HG03064 (cell line): ENCODE results near the gene SMYD3.

Experiments
- ATAC-seq: cut with Tn5 transposase; IDR thresholded peaks from one replicate; pipeline ENCODE4 v1.9.1; 2021; ENCODE audit warnings: low read depth; ENCODE audit not compliant: unreplicated experiment

SMYD3 gene

DNA sequence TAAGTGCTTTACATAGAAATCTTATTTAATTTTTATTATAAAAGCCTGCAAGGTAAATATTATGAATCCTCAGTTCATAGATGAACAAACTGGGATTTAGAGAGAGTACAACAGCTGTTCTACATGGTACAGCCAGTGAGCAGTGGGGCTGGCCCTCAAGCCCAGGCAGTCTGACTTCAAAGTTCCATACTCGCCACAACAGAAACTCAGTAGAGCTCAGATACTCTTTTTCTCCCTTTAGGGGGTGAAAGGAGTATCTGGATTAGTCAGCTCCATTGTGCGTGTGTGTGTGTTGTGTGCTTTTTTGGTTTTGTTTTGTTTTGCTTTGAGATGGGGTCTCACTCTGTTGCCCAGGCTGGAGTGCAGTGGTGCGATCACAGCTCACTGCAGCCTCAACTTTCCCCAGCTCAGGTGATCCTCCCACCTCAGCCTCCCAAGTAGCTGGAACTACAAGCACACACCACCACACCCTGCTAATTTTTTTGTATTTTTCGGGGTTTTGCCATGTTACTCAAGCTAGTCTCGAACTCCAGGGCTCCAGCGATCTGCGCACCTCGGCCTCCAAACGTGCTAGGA lies 378.5 kb downstream of the SMYD3 start:
- ATAC-seq = peak; percentile 81

DNA sequence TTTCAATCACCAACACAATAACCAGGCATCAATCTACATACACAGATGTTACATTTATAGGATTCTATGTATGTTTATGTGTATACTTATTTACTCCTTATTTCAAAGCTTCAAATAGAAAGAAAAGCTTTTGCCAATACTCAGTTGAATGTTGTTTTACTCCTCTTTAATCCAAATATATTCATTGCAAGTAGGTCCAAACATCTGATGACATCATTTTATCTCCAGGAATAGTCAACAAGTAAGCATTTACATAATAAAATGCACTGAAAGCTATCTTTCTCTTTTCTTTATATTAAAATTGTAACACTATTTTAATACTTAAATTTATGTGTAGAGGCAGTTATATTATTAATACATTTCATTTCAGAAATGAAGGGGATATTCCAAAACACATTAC lies 380.5 kb downstream of the SMYD3 start:
- ATAC-seq = no peak

DNA sequence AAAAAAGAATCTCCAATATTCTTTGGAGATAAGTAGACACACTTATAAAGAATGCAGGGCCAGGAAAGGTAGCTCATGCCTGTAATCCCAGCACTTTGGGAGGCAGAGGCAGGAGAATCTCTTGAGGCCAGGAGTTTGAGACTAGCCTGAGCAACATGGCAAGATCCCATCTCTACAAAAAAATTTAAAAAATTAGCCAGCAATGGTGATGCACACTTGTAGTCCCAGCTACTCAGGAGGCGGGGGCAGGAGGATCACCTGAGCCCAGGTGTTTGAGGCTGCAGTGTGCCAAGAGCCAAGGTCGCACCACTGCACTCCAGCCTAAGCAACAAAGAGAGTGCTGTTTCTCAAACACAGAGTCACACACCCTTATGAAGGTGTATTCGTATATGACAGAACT lies 385.0 kb downstream of the SMYD3 start:
- no peak for ATAC-seq

DNA sequence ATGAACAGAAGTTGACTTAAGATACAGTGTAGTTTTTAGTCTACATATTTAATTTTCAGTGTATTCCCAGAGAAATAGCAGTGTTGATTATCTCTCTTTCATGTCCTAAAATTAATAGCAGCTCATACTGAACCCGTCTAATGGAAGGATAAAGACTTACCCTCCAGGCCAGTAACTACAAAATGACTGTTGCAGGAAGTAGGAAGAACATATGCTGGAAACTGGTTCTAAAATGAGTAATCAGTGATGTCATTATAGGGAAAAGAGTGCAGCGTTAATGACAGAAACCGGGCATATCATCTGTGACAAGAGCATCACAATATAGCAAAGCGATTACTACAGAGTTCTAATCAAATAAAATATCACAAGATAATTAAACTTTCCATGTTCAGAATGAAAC lies 385.5 kb downstream of the SMYD3 start:
- ATAC-seq = no peak

DNA sequence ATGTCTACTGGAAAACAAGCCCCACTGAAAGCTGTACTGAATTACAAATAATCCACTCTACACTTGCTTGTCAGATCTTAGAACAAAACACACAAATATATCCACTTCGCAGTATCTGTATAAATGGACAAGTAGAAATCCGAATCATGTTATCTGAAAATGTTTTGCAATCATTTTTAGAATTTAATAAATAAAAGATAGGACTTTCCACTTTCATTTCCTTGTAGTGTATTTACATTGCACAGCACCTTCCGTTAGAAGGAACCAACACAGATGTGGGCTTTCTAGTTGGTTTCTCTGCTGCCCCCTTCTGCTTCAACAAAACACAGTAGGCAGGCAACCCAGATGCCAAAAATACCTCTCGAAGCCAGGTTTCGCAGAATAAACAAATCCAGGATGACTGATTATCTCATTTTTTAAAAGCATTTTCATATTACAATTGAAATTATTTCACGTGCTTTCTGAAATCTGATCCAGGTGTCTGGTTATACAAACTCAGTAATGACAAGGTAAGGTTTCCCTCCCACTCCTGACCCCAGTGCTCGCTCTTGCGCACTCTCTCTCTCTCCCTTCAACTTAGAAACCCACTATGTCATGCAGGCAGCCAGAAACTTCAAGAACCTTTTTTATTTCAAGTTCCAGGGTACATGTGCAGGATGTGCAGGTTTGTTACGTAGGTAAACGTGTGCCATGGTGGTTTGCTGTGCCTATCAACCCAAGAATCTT lies 389.9 kb downstream of the SMYD3 start:
- peak; percentile 81 for ATAC-seq

DNA sequence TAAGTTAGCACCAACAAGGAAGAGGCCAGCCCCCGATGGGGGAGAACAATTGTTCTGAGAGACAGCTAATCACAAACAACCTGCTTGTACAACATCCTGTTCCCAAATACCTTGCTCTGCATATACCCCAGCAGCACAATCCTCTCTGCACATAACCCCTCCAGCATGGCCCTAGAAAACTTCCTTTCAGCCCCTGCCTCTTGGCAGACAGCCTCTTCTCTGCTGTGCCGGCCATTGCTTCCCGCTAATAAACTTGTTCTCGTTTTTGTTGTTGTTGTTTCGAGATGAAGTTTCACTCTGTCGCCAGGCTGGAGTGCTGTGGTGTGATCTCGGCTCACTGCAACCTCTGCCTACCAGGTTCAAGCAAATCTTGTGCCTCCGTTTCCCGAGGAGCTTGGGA lies 392.7 kb downstream of the SMYD3 start:
- ATAC-seq = no peak

DNA sequence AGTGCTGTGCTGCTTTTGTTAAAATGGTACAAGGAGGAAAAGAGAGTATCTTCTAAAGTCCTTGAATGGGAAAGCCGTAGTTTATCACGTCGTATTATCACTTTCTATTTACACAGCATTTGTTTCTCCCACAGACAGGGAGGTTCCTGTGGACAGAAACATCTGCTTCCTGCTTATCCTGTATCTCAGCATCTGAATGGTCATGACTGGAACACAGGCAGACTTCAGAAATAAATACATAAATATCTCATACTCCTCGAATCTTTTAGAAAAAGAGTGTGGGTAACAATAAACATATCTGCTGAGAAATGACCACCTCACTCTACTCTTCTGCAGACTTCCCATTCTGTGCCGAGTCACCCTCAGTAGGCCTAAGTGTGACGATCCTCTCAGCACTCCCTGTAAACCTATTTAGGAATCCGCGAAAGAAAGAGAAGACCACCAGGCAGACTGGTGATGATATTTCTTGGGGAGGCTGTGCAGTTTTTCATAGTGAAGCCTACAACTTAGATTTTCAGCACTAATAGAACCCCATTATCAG lies 393.5 kb downstream of the SMYD3 start:
- ATAC-seq = no peak

DNA sequence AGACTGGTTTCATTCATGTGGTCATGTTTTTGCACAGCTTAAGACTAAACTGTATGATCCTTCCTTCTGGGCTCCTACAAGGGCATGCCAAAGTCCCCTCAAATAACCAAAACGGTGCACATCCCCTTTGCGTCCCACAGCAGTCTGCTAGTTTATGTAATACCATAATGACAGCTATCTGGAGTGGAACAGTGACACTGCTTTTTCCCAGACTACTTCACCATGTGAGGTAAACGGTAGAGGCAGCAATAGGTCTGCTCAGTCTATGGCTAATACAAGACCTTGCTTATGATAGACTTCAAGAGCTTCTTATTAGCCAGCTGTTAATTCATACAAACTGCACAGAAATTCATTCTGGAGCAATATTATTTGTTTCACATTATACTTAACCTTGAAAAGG lies 395.5 kb downstream of the SMYD3 start:
- no peak for ATAC-seq

DNA sequence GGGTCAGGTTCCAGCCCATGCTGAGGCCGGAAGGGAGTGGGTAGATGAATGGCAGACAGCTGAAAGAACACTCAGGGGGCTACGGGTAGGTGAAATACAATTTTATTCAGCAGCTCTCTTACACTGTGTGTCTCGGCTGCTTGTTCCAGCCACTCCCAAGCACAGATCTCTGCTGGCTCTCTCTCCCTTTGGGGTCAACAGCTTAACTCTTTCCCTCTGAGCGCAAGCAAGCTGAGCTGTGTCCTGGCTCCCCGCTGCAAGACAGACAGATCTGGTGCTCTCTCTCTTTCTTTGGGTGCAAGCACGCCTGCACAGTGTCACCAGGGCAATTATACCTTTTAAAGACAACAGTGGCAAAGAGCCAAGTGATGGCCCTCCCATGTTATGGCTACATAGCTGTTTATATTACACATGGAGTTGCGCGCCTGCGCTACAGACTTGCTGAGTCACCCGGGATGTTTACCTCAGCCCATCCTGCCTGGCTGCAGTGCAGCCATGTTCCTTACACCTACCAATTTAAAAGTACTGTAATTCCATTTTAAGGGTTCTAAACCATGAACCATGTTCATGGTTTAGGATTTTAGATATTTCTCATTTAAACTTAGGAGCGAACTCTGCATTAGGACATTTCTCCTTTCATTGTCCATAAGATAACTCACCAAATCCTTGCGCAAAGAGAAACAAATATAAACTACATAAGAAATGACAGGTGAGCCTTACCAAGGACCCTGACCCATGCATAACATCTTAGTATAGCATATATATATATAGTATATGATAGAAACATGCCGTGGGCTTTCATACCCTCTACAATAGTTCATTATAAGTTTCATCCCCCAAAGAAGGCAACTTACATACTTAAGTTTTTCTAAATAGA lies 396.5 kb downstream of the SMYD3 start:
- ATAC-seq = no peak

DNA sequence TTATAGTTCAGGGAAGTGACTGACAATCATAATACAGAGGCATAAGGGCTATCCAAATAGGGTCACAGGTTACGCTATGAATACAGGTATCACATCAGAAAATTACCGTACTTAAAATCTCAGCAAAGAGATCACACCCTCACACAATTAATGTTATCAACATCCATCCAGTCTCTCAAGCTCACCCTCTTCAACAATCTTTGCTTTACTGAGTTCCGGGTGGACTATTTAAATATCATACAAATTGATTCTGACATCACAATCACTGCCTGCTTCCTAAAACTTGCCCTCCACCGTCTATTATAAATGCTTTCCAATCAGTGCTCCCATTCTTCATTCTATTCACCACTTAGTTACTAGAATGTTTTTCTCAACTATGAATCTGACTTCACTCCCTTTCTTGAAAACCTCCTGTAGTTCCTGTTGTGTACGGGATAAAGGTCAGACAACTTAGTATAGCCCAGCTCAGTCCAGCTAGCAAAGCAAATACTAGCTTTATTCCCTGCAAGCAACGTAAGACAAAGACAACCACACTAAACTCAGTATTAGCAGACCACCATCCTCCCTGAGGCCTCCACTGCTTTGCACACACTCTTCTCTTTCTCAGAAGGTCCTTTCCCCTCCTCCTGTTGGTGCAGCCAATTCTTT lies 398.7 kb downstream of the SMYD3 start:
- no peak for ATAC-seq

DNA sequence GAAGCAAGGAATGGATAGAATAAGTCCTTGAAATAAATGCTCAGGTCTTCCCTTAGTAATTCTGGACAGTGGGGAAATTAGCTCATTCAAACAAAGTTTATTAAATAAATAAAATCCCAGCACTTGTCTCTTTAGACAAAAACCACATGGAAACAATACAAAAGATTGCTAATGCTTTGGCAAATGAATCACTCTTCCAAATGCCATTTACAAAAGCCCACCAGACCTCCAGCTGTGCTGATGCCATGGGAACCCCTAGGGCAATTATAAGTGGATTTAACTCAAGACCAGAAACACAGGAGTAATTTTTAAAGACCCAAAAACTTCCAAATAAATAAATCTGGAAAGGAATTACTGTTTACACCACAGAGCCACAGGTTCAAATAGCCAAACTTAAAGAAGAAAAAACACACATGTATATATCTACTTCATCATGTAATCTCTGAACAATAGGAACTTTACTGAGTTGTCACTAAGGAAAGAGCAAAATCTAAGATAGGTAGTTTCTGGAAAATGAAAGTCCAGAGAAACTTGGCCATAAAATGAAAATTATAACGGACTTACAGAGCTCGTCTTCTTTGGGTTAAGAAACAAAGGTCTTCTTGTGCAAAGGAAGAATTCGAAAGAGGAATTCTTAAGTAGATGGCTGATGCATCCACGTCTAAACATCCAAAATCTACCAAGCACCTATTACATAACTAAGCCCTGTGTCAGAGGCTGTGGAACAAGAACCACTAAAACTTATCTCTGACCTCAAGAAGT lies 399.4 kb downstream of the SMYD3 start:
- no peak for ATAC-seq

DNA sequence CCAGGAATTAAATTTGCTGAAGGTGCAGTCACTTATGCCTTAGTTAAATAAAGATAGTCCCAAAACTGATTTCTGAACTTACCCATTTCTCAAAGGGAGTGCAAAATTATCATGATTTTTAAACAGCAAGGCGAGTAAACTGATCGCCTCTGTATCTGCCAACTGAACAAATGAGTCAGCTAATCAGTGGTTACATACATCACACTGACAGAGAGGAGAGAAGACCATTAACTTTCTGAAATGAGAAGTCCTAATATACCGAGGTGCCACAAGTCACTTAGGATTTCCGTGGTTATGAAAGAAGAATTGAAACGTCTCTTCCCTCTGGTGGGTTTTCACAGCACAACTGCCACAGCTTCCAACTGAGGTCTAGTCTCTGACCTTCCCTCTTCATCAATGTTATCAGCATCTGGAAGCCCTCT lies 400.7 kb downstream of the SMYD3 start:
- ATAC-seq = no peak

DNA sequence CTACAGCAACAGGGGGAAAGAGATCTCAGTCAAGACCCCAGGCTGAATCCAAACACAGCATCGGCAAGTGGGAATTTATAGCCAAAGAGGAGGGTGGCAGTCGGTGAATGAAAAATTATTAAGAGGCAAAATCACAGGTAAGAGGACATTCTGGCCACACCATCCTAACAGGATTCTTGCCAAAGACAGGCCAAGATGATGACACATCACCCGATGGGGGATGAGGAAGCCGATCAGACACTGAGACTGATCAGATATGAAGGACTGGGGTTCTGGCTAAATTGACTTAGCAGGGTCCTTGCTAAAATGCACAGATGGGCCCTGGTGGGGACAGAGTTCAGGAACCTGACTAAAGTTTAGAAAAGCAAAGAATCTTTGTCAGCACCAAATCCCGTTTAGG lies 402.2 kb downstream of the SMYD3 start:
- no peak for ATAC-seq

DNA sequence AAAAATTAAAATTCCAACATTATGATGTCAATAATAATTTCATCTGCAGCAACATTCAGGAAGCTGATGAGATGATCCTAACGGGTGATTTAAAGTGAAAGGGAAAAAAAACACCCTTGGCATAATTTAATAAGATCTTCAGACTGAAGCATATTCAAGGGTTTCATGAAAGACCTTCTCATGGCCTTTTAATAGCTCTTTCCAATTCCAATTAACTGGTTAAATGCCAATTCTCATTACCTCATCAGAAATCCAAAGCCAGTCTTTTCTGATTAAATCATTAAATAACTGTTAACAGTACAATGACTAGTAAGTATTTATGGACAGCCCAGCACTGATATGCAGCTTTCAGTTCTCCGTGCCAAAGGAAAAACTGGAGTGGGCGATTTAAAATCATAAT lies 407.5 kb downstream of the SMYD3 start:
- ATAC-seq = no peak

DNA sequence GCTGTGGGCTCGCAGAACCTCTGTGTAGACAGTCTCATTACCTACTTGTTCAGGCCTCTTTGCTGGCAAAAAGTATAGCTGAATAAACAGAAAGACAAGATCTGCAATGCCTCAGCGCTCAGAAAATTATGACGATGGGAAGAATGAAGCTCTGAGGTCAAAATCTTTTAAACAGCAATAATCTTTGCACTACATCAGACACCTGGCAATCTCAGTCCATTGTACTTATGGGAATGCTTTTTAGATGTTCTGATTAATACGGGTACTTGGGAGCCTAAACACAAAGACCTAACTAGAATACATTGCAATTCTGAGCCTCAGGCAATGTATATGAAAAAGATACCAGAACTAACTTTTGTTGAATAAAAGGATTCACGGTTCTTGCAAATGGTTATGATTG lies 410.7 kb downstream of the SMYD3 start:
- no peak for ATAC-seq

DNA sequence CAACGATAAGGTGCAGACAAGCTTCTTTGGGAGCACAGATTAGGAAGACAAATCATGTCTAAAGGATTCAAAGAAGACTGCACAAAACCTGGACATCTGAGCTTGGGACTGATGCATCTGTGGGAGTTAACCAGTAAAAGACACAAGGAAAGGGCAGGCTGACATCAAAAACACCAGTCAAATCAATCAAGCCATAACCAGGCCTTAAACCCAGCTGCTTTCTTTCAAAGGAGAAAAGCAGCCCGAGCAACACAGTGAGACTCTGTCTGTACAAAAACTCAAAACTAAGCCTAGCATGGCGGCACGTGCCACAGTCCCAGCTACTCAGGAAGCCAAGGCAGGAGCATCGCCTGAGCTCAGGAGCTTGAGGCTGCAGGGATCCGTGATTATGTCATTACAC lies 411.6 kb downstream of the SMYD3 start:
- no peak for ATAC-seq

DNA sequence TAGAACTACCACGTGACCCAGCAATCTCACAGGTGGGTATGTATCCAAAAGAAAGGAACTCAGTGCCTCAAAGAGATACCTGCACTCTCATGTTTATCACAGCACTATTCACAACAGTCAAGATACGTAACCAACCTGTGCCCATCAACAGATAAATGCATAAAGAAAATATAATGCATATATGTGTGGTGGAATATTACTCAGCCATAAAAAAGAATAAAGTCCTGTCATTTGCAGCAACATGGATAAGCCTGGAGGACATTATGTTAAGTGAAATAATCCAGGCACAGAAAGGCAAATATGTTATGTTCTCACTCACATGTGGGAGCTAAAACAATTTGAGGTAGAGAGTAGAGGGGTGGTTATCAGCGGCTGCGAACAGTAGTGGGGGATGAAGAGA lies 413.8 kb downstream of the SMYD3 start:
- no peak for ATAC-seq

DNA sequence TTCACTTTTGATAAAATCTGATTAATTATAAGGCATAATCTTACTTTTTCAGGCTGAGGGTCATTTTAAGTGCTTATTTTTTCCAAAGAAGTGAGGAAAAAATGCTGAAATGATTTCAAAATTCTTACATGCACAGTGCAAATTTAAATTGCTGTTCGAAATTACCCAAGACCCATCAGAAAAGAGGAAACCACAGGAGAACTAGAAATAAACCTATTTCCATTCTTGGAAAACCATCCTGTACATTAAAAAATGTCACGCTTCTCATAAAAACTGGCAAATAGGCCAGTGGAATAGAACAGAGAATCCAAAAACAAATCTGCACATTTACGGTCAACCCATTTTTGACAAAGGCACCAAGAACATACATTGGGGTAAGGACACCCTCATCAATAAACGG lies 414.9 kb downstream of the SMYD3 start:
- ATAC-seq = no peak

DNA sequence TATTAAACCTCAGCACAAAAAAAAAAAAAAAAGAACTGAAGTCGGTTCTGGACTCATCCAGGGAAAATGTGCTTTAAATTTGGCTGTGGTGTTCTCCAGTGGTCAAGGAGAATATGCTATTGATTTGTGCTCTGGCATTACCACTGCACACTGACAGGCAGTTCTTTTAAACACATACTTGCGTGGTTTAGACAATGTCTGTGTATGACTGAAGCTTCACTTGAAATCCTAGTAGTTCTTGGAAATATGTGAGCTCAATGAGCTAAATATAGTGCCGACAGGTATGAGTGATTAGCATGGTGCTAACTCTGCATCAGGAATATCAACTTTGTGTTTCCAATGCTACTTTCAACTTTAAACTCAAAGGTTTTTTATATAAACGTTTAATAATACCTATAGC lies 415.6 kb downstream of the SMYD3 start:
- no peak for ATAC-seq

DNA sequence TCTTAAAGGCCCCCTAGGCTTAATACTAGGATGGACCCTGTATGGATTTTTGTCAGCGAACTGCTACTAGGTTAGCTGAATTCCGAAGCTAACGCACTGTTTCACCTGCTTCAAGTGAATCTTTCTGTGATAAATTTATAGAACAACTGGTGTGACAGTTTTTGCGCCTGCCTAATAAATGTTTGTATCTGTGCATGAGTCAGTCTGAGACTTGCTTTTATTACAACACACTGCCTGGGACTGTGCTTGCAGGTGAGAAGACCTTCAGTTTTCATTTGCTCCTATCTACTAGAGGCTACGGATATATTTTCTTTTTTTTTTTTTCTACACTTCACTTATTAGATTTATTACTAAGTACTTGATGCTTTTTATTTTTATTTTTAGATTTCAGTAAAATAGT lies 420.9 kb downstream of the SMYD3 start:
- ATAC-seq = no peak
